ENCODE measurements around the gene GORAB. TPM values are rescaled to one million over a fixed set of nuclear protein-coding genes. Genes with fewer than 3 reads are reported as not detected.

GORAB gene
- total and polyA plus RNA-seq, 2 of the 13 experiments (the other 11 are each of a cell fraction or from before 2014, with no cell fraction given): 6.6 to 9.2 TPM

- no TSS peak for BruUV-seq (replicated peaks)
- TF ChIP-seq, protein P1, sequence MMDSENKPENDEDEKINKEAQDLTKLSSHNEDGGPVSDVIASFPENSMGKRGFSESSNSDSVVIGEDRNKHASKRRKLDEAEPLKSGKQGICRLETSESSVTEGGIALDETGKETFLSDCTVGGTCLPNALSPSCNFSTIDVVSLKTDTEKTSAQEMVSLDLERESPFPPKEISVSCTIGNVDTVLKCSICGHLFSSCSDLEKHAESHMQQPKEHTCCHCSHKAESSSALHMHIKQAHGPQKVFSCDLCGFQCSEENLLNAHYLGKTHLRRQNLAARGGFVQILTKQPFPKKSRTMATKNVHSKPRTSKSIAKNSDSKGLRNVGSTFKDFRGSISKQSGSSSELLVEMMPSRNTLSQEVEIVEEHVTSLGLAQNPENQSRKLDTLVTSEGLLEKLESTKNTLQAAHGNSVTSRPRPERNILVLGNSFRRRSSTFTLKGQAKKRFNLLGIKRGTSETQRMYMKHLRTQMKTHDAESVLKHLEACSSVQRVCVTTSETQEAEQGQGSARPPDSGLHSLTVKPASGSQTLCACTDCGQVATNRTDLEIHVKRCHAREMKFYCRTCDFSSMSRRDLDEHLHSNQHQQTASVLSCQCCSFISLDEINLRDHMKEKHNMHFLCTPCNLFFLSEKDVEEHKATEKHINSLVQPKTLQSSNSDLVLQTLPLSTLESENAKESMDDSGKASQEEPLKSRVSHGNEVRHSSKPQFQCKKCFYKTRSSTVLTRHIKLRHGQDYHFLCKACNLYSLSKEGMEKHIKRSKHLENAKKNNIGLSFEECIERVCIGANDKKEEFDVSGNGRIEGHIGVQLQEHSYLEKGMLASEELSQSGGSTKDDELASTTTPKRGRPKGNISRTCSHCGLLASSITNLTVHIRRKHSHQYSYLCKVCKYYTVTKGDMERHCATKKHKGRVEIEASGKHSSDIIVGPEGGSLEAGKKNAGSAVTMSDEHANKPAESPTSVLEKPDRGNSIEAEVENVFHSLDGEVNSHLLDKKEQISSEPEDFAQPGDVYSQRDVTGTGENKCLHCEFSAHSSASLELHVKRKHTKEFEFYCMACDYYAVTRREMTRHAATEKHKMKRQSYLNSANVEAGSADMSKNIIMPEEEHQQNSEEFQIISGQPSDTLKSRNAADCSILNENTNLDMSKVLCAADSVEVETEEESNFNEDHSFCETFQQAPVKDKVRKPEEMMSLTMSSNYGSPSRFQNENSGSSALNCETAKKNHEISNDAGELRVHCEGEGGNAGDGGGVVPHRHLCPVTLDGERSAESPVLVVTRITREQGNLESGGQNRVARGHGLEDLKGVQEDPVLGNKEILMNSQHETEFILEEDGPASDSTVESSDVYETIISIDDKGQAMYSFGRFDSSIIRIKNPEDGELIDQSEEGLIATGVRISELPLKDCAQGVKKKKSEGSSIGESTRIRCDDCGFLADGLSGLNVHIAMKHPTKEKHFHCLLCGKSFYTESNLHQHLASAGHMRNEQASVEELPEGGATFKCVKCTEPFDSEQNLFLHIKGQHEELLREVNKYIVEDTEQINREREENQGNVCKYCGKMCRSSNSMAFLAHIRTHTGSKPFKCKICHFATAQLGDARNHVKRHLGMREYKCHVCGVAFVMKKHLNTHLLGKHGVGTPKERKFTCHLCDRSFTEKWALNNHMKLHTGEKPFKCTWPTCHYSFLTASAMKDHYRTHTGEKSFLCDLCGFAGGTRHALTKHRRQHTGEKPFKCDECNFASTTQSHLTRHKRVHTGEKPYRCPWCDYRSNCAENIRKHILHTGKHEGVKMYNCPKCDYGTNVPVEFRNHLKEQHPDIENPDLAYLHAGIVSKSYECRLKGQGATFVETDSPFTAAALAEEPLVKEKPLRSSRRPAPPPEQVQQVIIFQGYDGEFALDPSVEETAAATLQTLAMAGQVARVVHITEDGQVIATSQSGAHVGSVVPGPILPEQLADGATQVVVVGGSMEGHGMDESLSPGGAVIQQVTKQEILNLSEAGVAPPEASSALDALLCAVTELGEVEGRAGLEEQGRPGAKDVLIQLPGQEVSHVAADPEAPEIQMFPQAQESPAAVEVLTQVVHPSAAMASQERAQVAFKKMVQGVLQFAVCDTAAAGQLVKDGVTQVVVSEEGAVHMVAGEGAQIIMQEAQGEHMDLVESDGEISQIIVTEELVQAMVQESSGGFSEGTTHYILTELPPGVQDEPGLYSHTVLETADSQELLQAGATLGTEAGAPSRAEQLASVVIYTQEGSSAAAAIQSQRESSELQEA (CRISPR knock-in tag; IDR thresholded peaks at IDR 0.05; ENCODE audit: not compliant biosample characterization): no peak
- no peak for TF ChIP-seq ZNF563 (CRISPR knock-in tag; IDR thresholded peaks at IDR 0.05)
- TF ChIP-seq, protein P2, sequence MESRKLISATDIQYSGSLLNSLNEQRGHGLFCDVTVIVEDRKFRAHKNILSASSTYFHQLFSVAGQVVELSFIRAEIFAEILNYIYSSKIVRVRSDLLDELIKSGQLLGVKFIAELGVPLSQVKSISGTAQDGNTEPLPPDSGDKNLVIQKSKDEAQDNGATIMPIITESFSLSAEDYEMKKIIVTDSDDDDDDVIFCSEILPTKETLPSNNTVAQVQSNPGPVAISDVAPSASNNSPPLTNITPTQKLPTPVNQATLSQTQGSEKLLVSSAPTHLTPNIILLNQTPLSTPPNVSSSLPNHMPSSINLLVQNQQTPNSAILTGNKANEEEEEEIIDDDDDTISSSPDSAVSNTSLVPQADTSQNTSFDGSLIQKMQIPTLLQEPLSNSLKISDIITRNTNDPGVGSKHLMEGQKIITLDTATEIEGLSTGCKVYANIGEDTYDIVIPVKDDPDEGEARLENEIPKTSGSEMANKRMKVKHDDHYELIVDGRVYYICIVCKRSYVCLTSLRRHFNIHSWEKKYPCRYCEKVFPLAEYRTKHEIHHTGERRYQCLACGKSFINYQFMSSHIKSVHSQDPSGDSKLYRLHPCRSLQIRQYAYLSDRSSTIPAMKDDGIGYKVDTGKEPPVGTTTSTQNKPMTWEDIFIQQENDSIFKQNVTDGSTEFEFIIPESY (CRISPR knock-in tag; IDR thresholded peaks at IDR 0.05): no peak
- TF ChIP-seq, protein P3, sequence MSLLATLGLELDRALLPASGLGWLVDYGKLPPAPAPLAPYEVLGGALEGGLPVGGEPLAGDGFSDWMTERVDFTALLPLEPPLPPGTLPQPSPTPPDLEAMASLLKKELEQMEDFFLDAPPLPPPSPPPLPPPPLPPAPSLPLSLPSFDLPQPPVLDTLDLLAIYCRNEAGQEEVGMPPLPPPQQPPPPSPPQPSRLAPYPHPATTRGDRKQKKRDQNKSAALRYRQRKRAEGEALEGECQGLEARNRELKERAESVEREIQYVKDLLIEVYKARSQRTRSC (CRISPR knock-in tag; IDR thresholded peaks at IDR 0.05; ENCODE audit: low read depth): no peak
- TF ChIP-seq, protein P4, sequence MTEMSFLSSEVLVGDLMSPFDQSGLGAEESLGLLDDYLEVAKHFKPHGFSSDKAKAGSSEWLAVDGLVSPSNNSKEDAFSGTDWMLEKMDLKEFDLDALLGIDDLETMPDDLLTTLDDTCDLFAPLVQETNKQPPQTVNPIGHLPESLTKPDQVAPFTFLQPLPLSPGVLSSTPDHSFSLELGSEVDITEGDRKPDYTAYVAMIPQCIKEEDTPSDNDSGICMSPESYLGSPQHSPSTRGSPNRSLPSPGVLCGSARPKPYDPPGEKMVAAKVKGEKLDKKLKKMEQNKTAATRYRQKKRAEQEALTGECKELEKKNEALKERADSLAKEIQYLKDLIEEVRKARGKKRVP (CRISPR knock-in tag; IDR thresholded peaks at IDR 0.05): no peak
- no peak for TF ChIP-seq SYNCRIP (IDR thresholded peaks at IDR 0.05; ENCODE audit: insufficient read depth, low read depth, low read length)
- TF ChIP-seq EHMT2 (IDR thresholded peaks at IDR 0.05; ENCODE audit: borderline replicate concordance, low read depth, low read length): no peak
- TF ChIP-seq, protein P5, sequence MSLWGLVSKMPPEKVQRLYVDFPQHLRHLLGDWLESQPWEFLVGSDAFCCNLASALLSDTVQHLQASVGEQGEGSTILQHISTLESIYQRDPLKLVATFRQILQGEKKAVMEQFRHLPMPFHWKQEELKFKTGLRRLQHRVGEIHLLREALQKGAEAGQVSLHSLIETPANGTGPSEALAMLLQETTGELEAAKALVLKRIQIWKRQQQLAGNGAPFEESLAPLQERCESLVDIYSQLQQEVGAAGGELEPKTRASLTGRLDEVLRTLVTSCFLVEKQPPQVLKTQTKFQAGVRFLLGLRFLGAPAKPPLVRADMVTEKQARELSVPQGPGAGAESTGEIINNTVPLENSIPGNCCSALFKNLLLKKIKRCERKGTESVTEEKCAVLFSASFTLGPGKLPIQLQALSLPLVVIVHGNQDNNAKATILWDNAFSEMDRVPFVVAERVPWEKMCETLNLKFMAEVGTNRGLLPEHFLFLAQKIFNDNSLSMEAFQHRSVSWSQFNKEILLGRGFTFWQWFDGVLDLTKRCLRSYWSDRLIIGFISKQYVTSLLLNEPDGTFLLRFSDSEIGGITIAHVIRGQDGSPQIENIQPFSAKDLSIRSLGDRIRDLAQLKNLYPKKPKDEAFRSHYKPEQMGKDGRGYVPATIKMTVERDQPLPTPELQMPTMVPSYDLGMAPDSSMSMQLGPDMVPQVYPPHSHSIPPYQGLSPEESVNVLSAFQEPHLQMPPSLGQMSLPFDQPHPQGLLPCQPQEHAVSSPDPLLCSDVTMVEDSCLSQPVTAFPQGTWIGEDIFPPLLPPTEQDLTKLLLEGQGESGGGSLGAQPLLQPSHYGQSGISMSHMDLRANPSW (CRISPR knock-in tag; IDR thresholded peaks at IDR 0.05; ENCODE audit: borderline replicate concordance): no peak
- DNase-seq (ENCODE audit: low spot score) (no peak), ATAC-seq (no peak), FAIRE-seq (no peak)
- no peak overlapping the region for H3K9ac ChIP-seq (ENCODE audit: insufficient read depth, low read depth, low read length)
- intact Hi-C loops (cut with micrococcal nuclease; ENCODE audit: unreplicated experiment): no loop called here
- WGBS (ENCODE audit: low lambda C conversion rate): 47% methylated on average over 3 of the region's 3 CpGs
- no peaks in the 10 kb centered on the region for H3K36me3 ChIP-seq (replicated peaks in 1 of 2; ENCODE audit: control insufficient read depth in 1 of 2, insufficient read depth in 2 of 2, low read length in 2 of 2)
- H3K4me1 ChIP-seq (ENCODE audit: insufficient read depth, low read length): no peaks in the 10 kb centered on the region
- H3K79me2 ChIP-seq (ENCODE audit: insufficient read depth, low read length): no peaks in the 10 kb centered on the region
- H4K20me1 ChIP-seq (ENCODE audit: insufficient read depth, low read length): no peaks in the 10 kb centered on the region
- no peak overlapping the region for H3K4me2 ChIP-seq (ENCODE audit: low read depth, low read length)
- ChIA-PET CTCF (ENCODE audit: low intra/inter-chr PET ratio, low total read pairs) (no interaction called here), POLR2A (no interaction called here)
- H3K4me3 ChIP-seq (replicated peaks in 1 of 3; ENCODE audit: insufficient read depth in 1 of 3, low read depth in 2 of 3, low read length in 3 of 3): no peak overlapping the region
- no peak overlapping the region for H2AFZ ChIP-seq (ENCODE audit: low read length)
- H3K27me3 ChIP-seq (ENCODE audit: control insufficient read depth in 1 of 2, insufficient read depth in 2 of 2, low read length in 2 of 2): no peaks in the 10 kb centered on the region; a peak in 1 of 5 replicates
- in situ Hi-C loops (cut with HindIII; ENCODE audit: extremely low pct_ligation_motif_present, low pct_unique_long_range_greater_than_20kb): no loop called here
- no peaks in the 10 kb centered on the region for H3K9me3 ChIP-seq (ENCODE audit: low read length)
- H3K27ac ChIP-seq (ENCODE audit: extremely low read length, insufficient read depth, low read length): no peak overlapping the region
Measured at GRCh38 chr1:170583186-170583585, 51.2 kb downstream of the GORAB start.

Measured in HepG2 (cell line).